ENCODE data around the gene UQCRQ. TPM values are rescaled to one million over a fixed set of nuclear protein-coding genes. Genes with fewer than 3 reads are reported as not detected.

UQCRQ gene
- total RNA-seq, 4 donors from 2014 or later = 97.2 to 170 (median 130) TPM

DNA sequence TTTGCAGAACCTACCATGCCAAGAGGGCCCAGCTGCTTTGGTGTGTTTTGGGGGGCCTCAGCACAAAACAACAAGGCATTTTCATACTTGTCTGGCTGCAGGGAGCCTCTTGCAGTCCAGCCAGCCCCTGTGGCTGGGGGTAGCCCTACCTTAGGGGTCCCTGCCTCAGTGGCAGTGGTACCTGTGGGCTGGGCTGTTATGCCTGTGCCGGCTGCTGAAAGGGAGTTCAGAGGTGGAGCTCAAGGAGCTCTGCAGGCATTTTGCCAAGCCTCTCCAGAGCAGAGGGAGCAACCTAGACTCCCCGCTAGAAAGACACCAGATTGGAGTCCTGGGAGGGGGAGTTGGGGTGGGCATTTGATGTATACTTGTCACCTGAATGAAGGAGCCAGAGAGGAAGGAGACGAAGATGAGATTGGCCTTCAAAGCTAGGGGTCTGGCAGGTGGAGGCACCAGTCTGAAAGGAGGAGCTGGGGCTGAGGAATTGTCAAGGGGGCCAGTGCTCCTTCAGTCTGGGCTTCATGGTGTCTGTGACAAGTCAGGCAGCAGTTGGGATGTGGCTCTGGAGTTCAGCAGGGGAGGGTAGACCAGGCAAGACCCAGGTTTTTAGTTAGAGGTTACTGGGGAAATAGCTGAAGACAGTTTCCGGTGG is 37.5 kb upstream of the UQCRQ start:
- no peak for TF ChIP-seq CTCF (IDR thresholded peaks at IDR 0.05; ENCODE audit: low read depth)

DNA sequence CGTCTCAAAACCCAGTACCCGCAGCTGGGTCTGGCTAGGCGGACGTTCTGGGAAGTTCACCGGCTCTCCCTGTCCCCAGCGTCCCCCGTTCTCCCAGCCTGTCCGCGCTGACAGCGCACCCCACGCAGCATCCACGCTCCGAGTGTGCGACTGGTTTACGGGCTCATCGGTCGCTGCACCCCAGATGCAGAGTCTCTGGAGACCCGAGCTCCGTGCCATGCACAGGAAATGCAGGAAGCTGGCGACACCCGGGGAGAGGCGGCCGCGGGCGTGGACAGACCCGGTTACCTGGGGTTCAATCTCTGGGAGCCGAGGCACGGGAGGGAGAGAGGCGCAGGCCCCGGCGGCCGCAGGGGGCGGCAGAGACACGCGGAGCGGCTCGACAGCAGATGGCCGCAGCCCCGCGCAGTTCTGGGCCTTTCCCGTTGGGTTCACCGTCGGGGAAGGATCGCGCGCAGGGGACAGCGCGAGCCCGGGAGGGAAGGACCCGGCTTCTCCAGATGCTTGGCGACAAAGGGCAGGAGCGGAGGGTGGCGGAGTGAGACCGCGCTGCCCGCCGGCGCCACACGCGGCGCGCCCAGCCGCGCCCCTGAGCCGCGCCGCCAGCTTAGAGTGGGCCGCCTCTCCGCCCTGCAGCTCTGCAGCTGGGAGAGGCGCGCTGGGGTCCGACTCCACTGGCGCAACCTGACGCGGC is 36.6 kb upstream of the UQCRQ start:
- TF ChIP-seq CTCF (IDR thresholded peaks at IDR 0.05; ENCODE audit: low read depth) = no peak

DNA sequence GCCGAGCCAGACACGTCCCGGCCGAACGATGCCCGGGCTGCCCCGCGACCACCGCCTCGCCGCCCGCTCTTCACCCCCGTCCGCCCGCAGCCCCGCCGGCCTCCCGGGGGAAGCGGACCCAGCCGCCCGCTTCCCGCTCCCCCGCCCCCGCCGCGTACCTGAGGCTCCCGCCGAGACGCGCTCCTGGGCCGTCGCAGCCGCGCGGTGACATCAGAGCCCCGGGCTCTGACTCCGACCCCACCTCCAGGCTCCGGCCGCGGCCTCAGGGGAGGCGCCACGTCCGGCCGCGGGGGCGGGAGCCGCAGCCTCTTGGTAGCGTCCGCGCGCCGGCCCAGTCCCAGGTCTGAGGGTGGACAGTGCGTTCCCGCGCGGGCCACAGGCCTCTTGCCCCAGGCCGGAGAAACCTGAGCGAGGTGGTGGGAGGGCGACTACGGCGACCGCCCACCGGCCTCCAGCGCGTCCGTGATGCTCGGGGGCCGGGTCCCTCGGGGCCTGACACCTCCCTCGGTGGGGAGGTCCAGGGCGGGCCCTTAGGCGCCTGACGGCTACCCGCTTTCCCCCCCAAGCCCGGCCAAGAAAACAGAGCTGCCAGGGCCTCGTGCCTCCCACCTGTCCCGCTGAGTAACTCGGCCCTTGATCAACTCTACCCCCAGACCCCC is 35.9 kb upstream of the UQCRQ start, which contains the start of gene SHROOM1:
TSS of gene SHROOM1 (minus strand) at position 212 of the 659 bp plus-strand sequence. CDS start 4,507 bp downstream, outside the sequence.
- no peak for TF ChIP-seq CTCF (IDR thresholded peaks at IDR 0.05; ENCODE audit: low read depth)

DNA sequence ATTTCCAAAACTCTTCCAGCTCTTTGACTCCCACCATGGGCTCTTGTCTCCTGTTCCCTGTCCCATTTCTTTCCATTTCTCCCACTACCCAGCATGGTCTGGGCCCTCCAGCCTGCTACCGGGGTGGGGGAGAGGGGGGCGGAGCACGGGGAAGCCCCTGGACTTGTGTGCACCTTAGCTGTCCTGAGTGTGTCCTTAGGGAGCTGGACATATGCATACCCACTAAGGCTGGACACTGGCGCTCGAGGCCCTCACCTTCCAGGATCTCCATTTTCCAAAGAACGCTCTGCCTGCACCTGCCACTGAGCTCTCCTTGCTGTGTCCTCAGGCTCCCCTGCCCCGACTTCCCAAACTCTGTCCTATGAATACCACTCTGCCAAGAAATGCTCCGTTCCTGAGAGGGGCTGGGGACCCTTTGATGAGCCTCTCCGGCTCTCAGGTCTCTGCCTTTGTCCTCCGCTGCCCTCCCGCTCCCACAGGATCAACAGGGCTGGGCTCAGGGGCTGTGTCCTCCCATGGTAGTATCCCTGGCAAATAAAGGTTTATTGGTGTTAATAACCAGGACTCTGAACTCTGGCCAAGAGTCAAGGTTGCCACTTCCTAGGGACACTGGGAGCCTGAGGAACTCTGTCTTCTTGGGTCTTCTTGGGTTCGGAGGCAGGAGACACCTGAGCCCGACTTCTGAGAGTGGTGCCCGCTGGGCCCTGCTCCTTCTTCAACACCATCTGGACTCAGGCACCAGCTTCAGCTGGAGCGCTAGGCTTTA is 35.2 kb upstream of the UQCRQ start:
- no peak for TF ChIP-seq CTCF (IDR thresholded peaks at IDR 0.05; ENCODE audit: low read depth)

DNA sequence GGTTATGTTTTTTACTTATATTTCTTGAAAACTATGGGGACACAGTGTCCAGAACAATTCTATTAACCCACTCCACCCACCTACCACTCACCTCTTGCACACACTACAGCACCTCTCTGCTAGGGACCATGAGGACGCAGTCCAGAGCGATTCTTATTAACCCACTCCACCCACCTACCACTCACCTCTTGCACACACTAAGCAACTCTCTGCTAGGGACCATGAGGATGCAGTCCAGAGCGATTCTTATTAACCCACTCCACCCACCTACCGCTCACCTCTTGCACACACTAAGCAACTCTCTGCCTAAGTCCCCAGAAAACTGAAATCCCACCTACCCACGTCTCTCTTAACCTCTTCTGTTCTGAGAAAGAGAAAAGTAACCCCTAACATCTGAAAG is 33.8 kb upstream of the UQCRQ start:
- TF ChIP-seq CTCF (IDR thresholded peaks at IDR 0.05; ENCODE audit: low read depth) = no peak

- TF ChIP-seq CTCF (IDR thresholded peaks at IDR 0.05; ENCODE audit: low read depth) = no peak
These were observed 32.4 kb upstream of the UQCRQ start for GRCh38 chr5:132834057-132834456.
